ENCODE data around the gene IGF1R. TPM values are rescaled to one million over a fixed set of nuclear protein-coding genes. Genes with fewer than 3 reads are reported as not detected.

The IGF1R gene
- polyA plus RNA-seq, 5 donors, result 23.6 to 32.0 (median 30.6) TPM

GRCh38 chr15:98669638-98670037, 21.3 kb downstream of the IGF1R start:
- no peak for DNase-seq

- peak; percentile 50 to 57 for DNase-seq
Measured at GRCh38 chr15:98671060-98672008, 23.0 kb downstream of the IGF1R start.

- no peak for DNase-seq
Measured at GRCh38 chr15:98673133-98673532, 24.8 kb downstream of the IGF1R start.

- DNase-seq, result no peak
Measured at GRCh38 chr15:98674336-98674735, 26.0 kb downstream of the IGF1R start.

GRCh38 chr15:98676586-98677270, 28.4 kb downstream of the IGF1R start:
- DNase-seq, result no peak

- no peak for DNase-seq
Measured at GRCh38 chr15:98677345-98678059, 29.2 kb downstream of the IGF1R start.

- DNase-seq, result no peak
Measured at GRCh38 chr15:98678484-98678883, 30.1 kb downstream of the IGF1R start.

GRCh38 chr15:98681061-98681460, 32.7 kb downstream of the IGF1R start:
- DNase-seq, result no peak

- no peak for DNase-seq
Measured at GRCh38 chr15:98682992-98683701, 34.8 kb downstream of the IGF1R start.

- no peak for DNase-seq
Measured at GRCh38 chr15:98683831-98684230, 35.5 kb downstream of the IGF1R start.

- peak in 1 of 2 donors; percentile 26 for DNase-seq
Measured at GRCh38 chr15:98684436-98684835, 36.1 kb downstream of the IGF1R start.

GRCh38 chr15:98684995-98685525, 36.7 kb downstream of the IGF1R start:
- no peak for DNase-seq

- DNase-seq, result no peak
Measured at GRCh38 chr15:98686983-98687382, 38.6 kb downstream of the IGF1R start.

- no peak for DNase-seq
Measured at GRCh38 chr15:98689431-98689861, 41.1 kb downstream of the IGF1R start.

- DNase-seq, result no peak
Measured at GRCh38 chr15:98690272-98690950, 42.1 kb downstream of the IGF1R start.

- DNase-seq, result no peak
Measured at GRCh38 chr15:98692213-98692612, 43.9 kb downstream of the IGF1R start.

- DNase-seq, result no peak
Measured at GRCh38 chr15:98694161-98694560, 45.8 kb downstream of the IGF1R start.

GRCh38 chr15:98698792-98699191, 50.5 kb downstream of the IGF1R start:
- DNase-seq, result no peak

- DNase-seq, result no peak
Measured at GRCh38 chr15:98699591-98700424, 51.5 kb downstream of the IGF1R start.

GRCh38 chr15:98700519-98700918, 52.2 kb downstream of the IGF1R start:
- no peak for DNase-seq

Data from right lung (tissue), 5 donors.